GM12878 (cell line): ENCODE data around the gene GFRA4. TPM values are rescaled to one million over a fixed set of nuclear protein-coding genes. Genes with fewer than 3 reads are reported as not detected.

Source experiments
- ATAC-seq: fragments of 200-7000 bp; cut with Tn5 transposase; 3 replicates; pipeline ENCODE4 v1.9.1; 2020; ENCODE audit warnings: mild to moderate bottlenecking, moderate library complexity
- BruUV-seq: library from RNA; stranded (reverse); fragments of 400-500 nt; replicated peaks from 2 replicates; lab custom pipeline; 2021; lab: Mats Ljungman, UMichigan
- CTCF ChIA-PET: fragments of 300-600 bp; sonication (Branson Sonifier 250); formaldehyde crosslinking; extraction: SDS; loops from one replicate; lab custom pipeline; 2021; ENCODE audit warnings: inconsistent platforms; lab: Yijun Ruan, JAX
- POLR2A ChIA-PET: fragments of 350-600 bp; formaldehyde crosslinking; extraction: SDS; loops from one replicate; lab custom pipeline; 2021; ENCODE audit warnings: inconsistent platforms; lab: Charles Lee
- RAD21 ChIA-PET: fragments of 300-600 bp; sonication (Branson Sonifier 250); formaldehyde crosslinking; loops from one replicate; lab custom pipeline; 2023; ENCODE audit warnings: antibody characterized with exemption; ENCODE audit not compliant: unreplicated experiment; lab: Charles Lee
- SMC1A ChIA-PET: fragments of 300-600 bp; sonication (Branson Sonifier 250); formaldehyde crosslinking; loops from one replicate; lab custom pipeline; 2023; ENCODE audit not compliant: unreplicated experiment, uncharacterized antibody; lab: Charles Lee
- DNase-seq: peaks from one replicate; pipeline ENCODE4 v3.0.0-alpha.2; 2011; ENCODE audit warnings: low read depth, low spot score
- FAIRE-seq: peaks from 3 replicates; lab custom pipeline; 2011; peaks lifted over from hg19 to GRCh38; lab: Jason Lieb, UNC
- H2AFZ ChIP-seq: 2 replicates; pipeline ENCODE4 v1.6.0; 2011; ENCODE audit warnings: low read depth, low read length, control low read depth; ENCODE audit not compliant: control insufficient read depth
- H3K27ac ChIP-seq: 2 replicates; pipeline ENCODE4 v1.5.1; 2011; ENCODE audit warnings: control low read depth; ENCODE audit not compliant: control insufficient read depth, insufficient read depth
- H3K27me3 ChIP-seq, 2 experiments: replicated peaks in 1 of 2; 2 replicates each; pipeline versions ENCODE4 v1.6.0 to v1.6.1; 2011; ENCODE audit warnings: low read length in 1 of 2; ENCODE audit not compliant: control insufficient read depth in 2 of 2, insufficient read depth in 2 of 2
- H3K36me3 ChIP-seq, 2 experiments: 2 replicates each; pipeline ENCODE4 v1.5.1; 2011; ENCODE audit warnings: low read length in 1 of 2; ENCODE audit not compliant: control insufficient read depth in 2 of 2, insufficient read depth in 2 of 2
- H3K4me1 ChIP-seq: 2 replicates; pipeline ENCODE4 v1.6.1; 2011; ENCODE audit warnings: mild to moderate bottlenecking, low read length, moderate library complexity, mixed read lengths; ENCODE audit not compliant: control insufficient read depth, insufficient read depth
- H3K4me2 ChIP-seq: 2 replicates; pipeline ENCODE4 v1.6.0; 2011; ENCODE audit warnings: control low read depth; ENCODE audit not compliant: control insufficient read depth, insufficient read depth
- H3K4me3 ChIP-seq: fragments of 200-600 bp; sonication (generic); 2 replicates; pipeline ENCODE4 v1.5.1; 2016
- H3K79me2 ChIP-seq: 2 replicates; pipeline ENCODE4 v1.6.0; 2011; ENCODE audit warnings: low read length; ENCODE audit not compliant: control insufficient read depth, insufficient read depth
- H3K9ac ChIP-seq: 2 replicates; pipeline ENCODE4 v1.8.0; 2011; ENCODE audit warnings: low read length, control low read depth, mixed read lengths; ENCODE audit not compliant: control insufficient read depth, insufficient read depth
- H3K9me3 ChIP-seq: replicated peaks from 3 replicates; pipeline ENCODE4 v1.5.1; 2011; ENCODE audit warnings: mild to moderate bottlenecking, low read length; ENCODE audit not compliant: control insufficient read depth, insufficient read depth
- H4K20me1 ChIP-seq: 2 replicates; pipeline ENCODE4 v1.6.0; 2011; ENCODE audit not compliant: control insufficient read depth, insufficient read depth
- CHD4 ChIP-seq: fragments of 200-600 bp; sonication (generic); IDR thresholded peaks from 2 replicates; pipeline ENCODE4 v1.6.1; 2016; ENCODE audit warnings: mild to moderate bottlenecking
- DPF2 ChIP-seq: fragments of 450-650 bp; IDR thresholded peaks from 2 replicates; pipeline ENCODE4 v1.6.1; 2017; ENCODE audit warnings: mild to moderate bottlenecking
- IRF4 ChIP-seq: IDR thresholded peaks from 2 replicates; pipeline ENCODE4 v1.6.1; 2011; ENCODE audit warnings: low read depth, low read length
- YBX1 ChIP-seq: fragments of 450-650 bp; IDR thresholded peaks from 2 replicates; pipeline ENCODE4 v1.6.1; 2016; ENCODE audit warnings: antibody characterized with exemption
- ZBED1 ChIP-seq: IDR thresholded peaks from 2 replicates; pipeline ENCODE4 v1.6.1; 2016; ENCODE audit warnings: borderline replicate concordance
- ZNF592 ChIP-seq: fragments of 450-650 bp; IDR thresholded peaks from 2 replicates; pipeline ENCODE4 v1.6.1; 2017; ENCODE audit warnings: mild to moderate bottlenecking, moderate library complexity
- WGBS: methylation state at CpG from one replicate; pipeline ENCODE4 v1.1.6; 2016; ENCODE audit warnings: low lambda C conversion rate; ENCODE audit not compliant: insufficient replicate concordance, insufficient coverage; ENCODE audit errors: missing lambda C conversion rate; 5-methylcytosine and 5-hydroxymethylcytosine counted together
- in situ Hi-C: fragments of 300-500 bp; cut with MboI; formaldehyde crosslinking; loops from 9 replicates; pipeline ENCODE4 v1.14.3; 2018; ENCODE audit warnings: mixed read lengths
- intact Hi-C: fragments of 100-400 bp; cut with micrococcal nuclease; formaldehyde crosslinking; loops from one replicate; pipeline ENCODE4 v1.14.2; 2022; ENCODE audit not compliant: unreplicated experiment
- polyA plus RNA-seq, 11 experiments: library from polyadenylated mRNA; depleted of rRNA in 4 of 11; unstranded in 6 of 11; stranded (reverse) in 5 of 11; fragments of >200 nt; fragmentation: Nextera tagmentation in 4 of 11; fragmentation: Illumina TruSeq in 1 of 11; extraction: Ambion mirVana in 4 of 11; extraction: Trizol in 1 of 11; gene quantifications; 1 replicate in 1 of 11; 2 replicates in 10 of 11; pipeline versions ENCODE4 v1.2.1 to v1.2.3, GENCODE V29; 2011 to 2016; ENCODE audit warnings: inconsistent platforms in 2 of 11, missing spikeins in 2 of 11, low read depth in 1 of 11
- total RNA-seq, 4 experiments: library from RNA; depleted of rRNA in 3 of 4; stranded (reverse); fragments of >200 nt in 3 of 4; fragmentation: Illumina TruSeq in 1 of 4; extraction: Trizol in 1 of 4; gene quantifications; 2 replicates each; pipeline versions ENCODE4 v1.2.1 to v1.2.3, GENCODE V29; 2013 to 2021

The GFRA4 gene
- total and polyA plus RNA-seq, 10 of the 15 experiments (the other 5 are each of a cell fraction or from before 2014, with no cell fraction given) = 0.04 TPM; not detected in 9

GRCh38 chr20:3679749-3680700 is 16.8 kb upstream of the GFRA4 start:
- no peak for TF ChIP-seq ZBED1
- TF ChIP-seq ZNF592 = no peak
- TF ChIP-seq YBX1 = no peak
- TF ChIP-seq CHD4 = no peak
- TF ChIP-seq DPF2 = no peak
- TF ChIP-seq IRF4 = no peak
- ATAC-seq (no peak), FAIRE-seq (no peak), DNase-seq (no peak)
- POLR2A ChIA-PET = no interaction called here
- H3K27me3 ChIP-seq = peaks cover 3% of the 10 kb centered on the region in 2 experiments; a peak in 2 of 4 replicates
- BruUV-seq = no TSS peak
- no peak overlapping the region for H3K4me3 ChIP-seq
- in situ Hi-C loops = no loop called here
- no peak overlapping the region for H3K9ac ChIP-seq
- no peaks in the 10 kb centered on the region; the same call in 1 of the 2 replicates for H4K20me1 ChIP-seq
- H3K4me2 ChIP-seq = no peak overlapping the region
- H3K9me3 ChIP-seq = no peaks in the 10 kb centered on the region
- SMC1A ChIA-PET = no interaction called here
- no peaks in the 10 kb centered on the region for H3K79me2 ChIP-seq
- 26% methylated on average over 18 of the region's 18 CpGs for WGBS
- no peaks in the 10 kb centered on the region; the same call in 1 of the 2 replicates for H3K4me1 ChIP-seq
- no peaks in the 10 kb centered on the region for H3K36me3 ChIP-seq
- H2AFZ ChIP-seq = no peak overlapping the region
- intact Hi-C loops = loop anchor here (5.0 to 10.0 kb wide), 2 partner anchors 87 to 405 kb away; partner anchors contain the start of gene ADISSP
- H3K27ac ChIP-seq = no peak overlapping the region
- RAD21 ChIA-PET = interaction anchor here (0.6 to 1.0 kb wide), 3 partner anchors 28 to 346 kb away, joined by 3 read pairs; no protein-coding TSS in a partner anchor
- CTCF ChIA-PET = interaction anchor here (1.0 kb wide), 1 partner anchor 36 kb away, joined by 3 read pairs; no protein-coding TSS in a partner anchor
